Fibroblast of mammary gland (primary cell): ENCODE measurements around the gene PRSS8.
"Not testable (repeated sequence)": the region's sequence is repeated elsewhere in the genome, so short reads cannot be mapped to it uniquely, and the experiment has no call there.

Source experiments
- DNase-seq: peaks from one replicate; pipeline ENCODE4 v3.0.0-alpha.2; 2010; ENCODE audit warnings: low read depth
- H3K4me3 ChIP-seq: 2 replicates; pipeline ENCODE4 v1.5.1; 2011; ENCODE audit warnings: low read depth, mild to moderate bottlenecking, low read length, moderate library complexity; ENCODE audit not compliant: control insufficient read depth
- CTCF ChIP-seq: conservative IDR thresholded peaks from 2 replicates; pipeline ENCODE4 v1.5.1; 2011; ENCODE audit warnings: low read depth, low read length, inconsistent platforms; ENCODE audit not compliant: control insufficient read depth, insufficient read depth

The PRSS8 gene

GRCh38 chr16:31143694-31144148, 8.2 kb upstream of the PRSS8 start:
- no peak for DNase-seq
- H3K4me3 ChIP-seq, result no peak overlapping the region

GRCh38 chr16:31143011-31143693, 7.6 kb upstream of the PRSS8 start:
- no peak overlapping the region for H3K4me3 ChIP-seq
- DNase-seq, result no peak

More at GRCh38 chr16:31143694-31144148, 8.2 kb upstream of the PRSS8 start:
- no peak for TF ChIP-seq CTCF

GRCh38 chr16:31142109-31143010, 6.8 kb upstream of the PRSS8 start:
- DNase-seq, result peak; percentile 98
- peak; percentile 66 for TF ChIP-seq CTCF
- H3K4me3 ChIP-seq, result peak overlapping the region; percentile 20

More at GRCh38 chr16:31143011-31143693, 7.6 kb upstream of the PRSS8 start:
- TF ChIP-seq CTCF, result no peak

- peak overlapping the region; percentile 20 for H3K4me3 ChIP-seq
- DNase-seq, result peak; percentile 68
- TF ChIP-seq CTCF, result no peak
Measured at GRCh38 chr16:31141489-31142108, 6.1 kb upstream of the PRSS8 start.

- not testable (repeated sequence) for DNase-seq, H3K4me3 ChIP-seq
Measured at GRCh38 chr16:31141071-31141469, 5.5 kb upstream of the PRSS8 start.

- TF ChIP-seq CTCF, result no peak
- H3K4me3 ChIP-seq, result no peak overlapping the region
- peak; percentile 57 for DNase-seq
Measured at GRCh38 chr16:31138621-31139578, 3.4 kb upstream of the PRSS8 start.

GRCh38 chr16:31136822-31137499, 1.4 kb upstream of the PRSS8 start:
- DNase-seq, H3K4me3 ChIP-seq: not testable (repeated sequence)
